Psoas muscle (tissue), 8 donors: Measurements from ENCODE around the gene ST3GAL6. TPM values are rescaled to one million over a fixed set of nuclear protein-coding genes. Genes with fewer than 3 reads are reported as not detected.

Experiments
- ATAC-seq, 4 donors: fragments of 200-7000 bp; cut with Tn5 transposase; one replicate each; pipeline ENCODE4 v1.9.1; 2020; ENCODE audit warnings: moderate library complexity in 3 of 4, mild to moderate bottlenecking in 2 of 4
- DNase-seq, 2 donors: peaks; one replicate each; pipeline ENCODE4 v3.0.0-alpha.2; 2020
- H3K27ac ChIP-seq: fragments of 200-600 bp; one replicate; pipeline ENCODE4 v1.8.0; 2022
- H3K27me3 ChIP-seq, 3 donors: fragments of 200-600 bp in 1 of 3; one replicate each; pipeline versions ENCODE4 v1.6.1 to v1.8.0; 2013 to 2022; ENCODE audit warnings: low read length in 2 of 3, mild to moderate bottlenecking in 2 of 3, moderate library complexity in 1 of 3; ENCODE audit not compliant: insufficient read depth in 3 of 3
- H3K36me3 ChIP-seq, 2 donors: fragments of 200-600 bp in 1 of 2; one replicate each; pipeline versions ENCODE4 v1.6.1 to v1.8.0; 2013 to 2022; ENCODE audit warnings: low read depth in 1 of 2, mild to moderate bottlenecking in 1 of 2, moderate library complexity in 1 of 2; ENCODE audit not compliant: insufficient read depth in 1 of 2
- H3K4me1 ChIP-seq: fragments of 200-600 bp; one replicate; pipeline ENCODE4 v1.8.0; 2022
- H3K4me3 ChIP-seq: fragments of 200-600 bp; one replicate; pipeline ENCODE4 v1.8.0; 2022; ENCODE audit warnings: mild to moderate bottlenecking
- H3K9me3 ChIP-seq: fragments of 200-600 bp; one replicate; pipeline ENCODE4 v1.8.0; 2022
- CTCF ChIP-seq: fragments of 200-600 bp; IDR thresholded peaks from one replicate; pipeline ENCODE4 v1.8.0; 2022; ENCODE audit warnings: antibody characterized with exemption
- WGBS, 3 donors: extraction: QIAGEN DNeasy Blood & Tissue Kit; methylation state at CpG; one replicate each; pipeline versions ENCODE4 v1.1.6 to v1.1.7; 2013; 5-methylcytosine and 5-hydroxymethylcytosine counted together
- intact Hi-C, 2 donors: fragments of 100-400 bp; cut with DNase I; formaldehyde crosslinking; loops; one replicate each; pipeline versions ENCODE4 v1.11.0 to v1.14.2; 2022
- polyA plus RNA-seq, 3 donors: library from polyadenylated mRNA; stranded (reverse); fragments of 200-250 nt; gene quantifications; one replicate each; pipeline ENCODE4 v1.2.3, GENCODE V29; 2013
- total RNA-seq, 4 donors: library from RNA; stranded (reverse); fragmentation: NEBNext Ultra II Directional in 2 of 4; extraction: Animal tissue kit (Norgen Biotek cat#: 25700) in 2 of 4; gene quantifications; one replicate each; pipeline versions ENCODE4 v1.2.1 to v1.2.4, GENCODE V29; 2021 to 2023
- donor health status: healthy with polysubstance abuse.
- donor health status: DM: no; HTN: no; CAD: no; lungs with moderate emphysema.
- donor health status: Bipolar disorder and iron deficiency.
- donor health status: healthy.
- donor health status: DM: yes; HTN: yes; CAD: no.
- donor health status: DM: no; HTN: no; CAD: no.
- donor health status: DM: no; HTN: no; CAD: no.
- donor health status: DM: yes; HTN: yes; CAD: no.

ST3GAL6 gene
- total and polyA plus RNA-seq, 7 donors = 7.6 to 22.9 (median 9.4) TPM

- Histone ChIP-seq H3K9me3 (no peaks in the 10 kb centered on the region), H3K27me3 (no peaks in the 10 kb centered on the region), H3K36me3 (peaks cover 0 to 19% of the 10 kb centered on the region in 2 donors), H3K4me1 (peaks cover 17% of the 10 kb centered on the region), H3K27ac (no peak overlapping the region), H3K4me3 (no peak overlapping the region)
- TF ChIP-seq CTCF = no peak
- intact Hi-C loops = no loop called here
- DNase-seq = no peak
- WGBS, 3 donors = 70 to 81% (median 76%) methylated on average over 7 of the region's 7 CpGs
- ATAC-seq = no peak
Observed at GRCh38 chr3:98791341-98792325, 28.5 kb downstream of the ST3GAL6 start.

DNA sequence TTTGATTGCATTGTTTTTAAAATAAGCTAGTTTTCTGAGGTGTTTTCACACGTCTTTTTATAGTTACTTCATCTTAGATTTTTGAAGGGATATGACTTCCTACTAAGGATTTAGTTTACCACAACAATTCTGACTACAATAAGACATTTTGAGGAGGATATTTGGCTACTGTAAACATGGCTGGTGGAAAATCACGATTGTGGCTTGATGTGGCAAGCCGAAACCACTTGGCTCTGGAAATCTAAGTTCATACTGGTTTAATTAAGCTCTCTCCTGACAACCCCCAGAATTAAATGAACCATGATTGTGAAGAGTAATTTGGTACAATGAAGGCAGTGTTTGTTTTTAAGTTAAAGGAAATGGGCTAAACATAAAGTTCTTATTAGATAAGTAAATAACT, 30.8 kb downstream of the ST3GAL6 start:
- Histone ChIP-seq H3K36me3 (peaks cover 0 to 19% of the 10 kb centered on the region in 2 donors), H3K4me1 (no peaks in the 10 kb centered on the region), H3K27ac (no peak overlapping the region), H3K27me3 (no peaks in the 10 kb centered on the region), H3K9me3 (no peaks in the 10 kb centered on the region), H3K4me3 (no peak overlapping the region)
- no peak for ATAC-seq
- intact Hi-C loops = no loop called here
- no peak for TF ChIP-seq CTCF
- DNase-seq = no peak
- WGBS, 3 donors = 73 to 83% (median 74%) methylated on average over 3 of the region's 3 CpGs

DNA sequence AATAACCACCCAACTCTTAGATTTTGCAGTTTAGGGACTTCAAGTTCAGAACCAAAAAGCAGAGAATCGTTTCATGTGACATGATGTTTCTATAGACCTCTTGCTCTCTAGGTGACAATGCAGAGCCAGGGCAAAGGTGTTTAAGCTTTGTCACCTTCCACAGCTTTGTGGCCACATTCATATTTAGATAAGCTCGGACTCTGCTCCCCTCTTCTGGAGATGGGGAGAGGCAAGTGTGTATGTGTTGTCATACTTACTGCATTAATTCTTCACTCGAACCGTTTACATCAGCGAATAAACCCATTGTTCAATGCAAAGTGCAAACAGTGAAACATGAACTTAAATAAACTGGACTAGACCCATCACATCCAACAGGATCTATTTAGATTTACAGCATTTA, 33.2 kb downstream of the ST3GAL6 start:
- H3K27me3 ChIP-seq = no peaks in the 10 kb centered on the region
- 83 to 89% (median 84%) methylated on average over 5 of the region's 5 CpGs for WGBS, 3 donors
- no peak overlapping the region for H3K27ac ChIP-seq
- ATAC-seq (no peak), DNase-seq (no peak)
- H3K4me1 ChIP-seq = no peaks in the 10 kb centered on the region
- H3K36me3 ChIP-seq = peaks cover 4 to 39% of the 10 kb centered on the region in 2 donors
- no peak overlapping the region for H3K4me3 ChIP-seq
- TF ChIP-seq CTCF = no peak
- intact Hi-C loops = loop anchor here (5.0 kb wide), 2 partner anchors 64 to 194 kb away; no protein-coding TSS in a partner anchor
- no peaks in the 10 kb centered on the region for H3K9me3 ChIP-seq

DNA sequence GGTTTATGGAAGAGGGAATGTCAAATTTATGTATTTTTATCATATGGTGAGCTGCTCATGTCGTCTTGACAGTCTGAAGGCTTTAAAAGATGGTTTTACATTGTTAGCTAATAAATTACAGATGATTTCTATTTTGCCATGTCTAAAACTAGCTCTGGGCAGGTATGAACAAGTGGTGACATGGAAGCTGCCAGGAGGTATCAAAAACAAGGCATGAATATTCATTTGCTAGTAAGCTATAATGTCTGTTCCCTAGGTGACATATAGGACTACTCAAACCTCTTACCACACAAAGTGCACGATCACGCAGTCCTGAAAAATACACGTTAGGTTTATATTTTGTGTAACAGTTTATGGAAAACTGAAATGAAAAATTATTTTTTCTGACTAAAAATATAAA, 34.8 kb downstream of the ST3GAL6 start:
- 83 to 90% (median 84%) methylated on average over 4 of the region's 4 CpGs for WGBS, 3 donors
- no peak overlapping the region for H3K4me3 ChIP-seq
- no peaks in the 10 kb centered on the region for H3K4me1 ChIP-seq
- peaks cover 4 to 41% of the 10 kb centered on the region in 2 donors for H3K36me3 ChIP-seq
- TF ChIP-seq CTCF = no peak
- intact Hi-C loops = loop anchor here (5.0 kb wide), 2 partner anchors 66 to 196 kb away; no protein-coding TSS in a partner anchor
- no peak overlapping the region for H3K27ac ChIP-seq
- H3K9me3 ChIP-seq = no peaks in the 10 kb centered on the region
- DNase-seq (no peak), ATAC-seq (no peak)
- H3K27me3 ChIP-seq = no peaks in the 10 kb centered on the region
